ENCODE results near the gene FHIT.

Gene FHIT

DNA sequence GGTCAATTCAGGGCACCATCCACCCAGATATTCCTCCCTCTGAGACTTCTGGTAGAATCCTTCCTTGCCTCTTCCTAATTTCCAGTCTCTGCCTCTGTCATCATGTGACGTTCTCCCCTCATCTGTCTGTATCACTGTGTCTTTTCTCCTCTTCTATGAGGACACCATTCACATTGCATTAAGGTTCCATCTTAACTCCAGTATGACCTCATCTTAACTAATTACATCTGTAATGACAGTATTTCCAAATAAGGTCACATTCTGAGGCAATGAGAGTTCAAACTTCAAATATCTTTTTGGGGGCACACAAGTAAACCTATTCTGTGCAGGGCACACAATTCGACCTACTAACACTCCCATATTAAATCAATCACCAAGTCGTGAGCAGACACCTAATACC, 169.7 kb downstream of the FHIT start:
- Histone ChIP-seq H3K36me3 (ENCODE audit: control insufficient read depth, insufficient read depth, low read length) (no peaks in the 10 kb centered on the region), H3K27ac (no peak overlapping the region), H3K27me3 (ENCODE audit: control insufficient read depth, insufficient read depth, low read length) (no peaks in the 10 kb centered on the region), H3K4me1 (no peaks in the 10 kb centered on the region), H2AFZ (no peak overlapping the region), H3K79me2 (no peaks in the 10 kb centered on the region), H3K4me2 (ENCODE audit: low read length) (no peak overlapping the region), H3K4me3 (ENCODE audit: low read depth, low read length) (no peak overlapping the region), H3K9me3 (ENCODE audit: control insufficient read depth, low read length) (no peaks in the 10 kb centered on the region), H3K9ac (no peak overlapping the region)
- no peak for TF ChIP-seq CTCF (IDR thresholded peaks at IDR 0.05)

- Histone ChIP-seq H3K36me3 (ENCODE audit: control insufficient read depth, insufficient read depth, low read length) (no peaks in the 10 kb centered on the region), H3K27me3 (ENCODE audit: control insufficient read depth, insufficient read depth, low read length) (no peaks in the 10 kb centered on the region), H3K9ac (no peak overlapping the region), H3K79me2 (no peaks in the 10 kb centered on the region), H3K27ac (no peak overlapping the region), H3K4me1 (no peaks in the 10 kb centered on the region), H2AFZ (no peak overlapping the region), H3K9me3 (ENCODE audit: control insufficient read depth, low read length) (no peaks in the 10 kb centered on the region), H3K4me3 (ENCODE audit: low read depth, low read length) (no peak overlapping the region), H3K4me2 (ENCODE audit: low read length) (no peak overlapping the region)
- TF ChIP-seq CTCF (IDR thresholded peaks at IDR 0.05), result no peak
These were observed 170.4 kb downstream of the FHIT start for GRCh38 chr3:61080737-61081445.

GRCh38 chr3:61078048-61078752, 173.1 kb downstream of the FHIT start:
- no peaks in the 10 kb centered on the region for H3K9me3 ChIP-seq (ENCODE audit: control insufficient read depth, low read length)
- no peak overlapping the region for H2AFZ ChIP-seq
- no peak overlapping the region for H3K9ac ChIP-seq
- H3K36me3 ChIP-seq (ENCODE audit: control insufficient read depth, insufficient read depth, low read length), result no peaks in the 10 kb centered on the region
- no peak overlapping the region for H3K27ac ChIP-seq
- H3K27me3 ChIP-seq (ENCODE audit: control insufficient read depth, insufficient read depth, low read length), result no peaks in the 10 kb centered on the region
- H3K4me1 ChIP-seq, result no peaks in the 10 kb centered on the region
- TF ChIP-seq CTCF (IDR thresholded peaks at IDR 0.05), result no peak
- no peaks in the 10 kb centered on the region for H3K79me2 ChIP-seq
- H3K4me3 ChIP-seq (ENCODE audit: low read depth, low read length), result no peak overlapping the region
- H3K4me2 ChIP-seq (ENCODE audit: low read length), result no peak overlapping the region

DNA sequence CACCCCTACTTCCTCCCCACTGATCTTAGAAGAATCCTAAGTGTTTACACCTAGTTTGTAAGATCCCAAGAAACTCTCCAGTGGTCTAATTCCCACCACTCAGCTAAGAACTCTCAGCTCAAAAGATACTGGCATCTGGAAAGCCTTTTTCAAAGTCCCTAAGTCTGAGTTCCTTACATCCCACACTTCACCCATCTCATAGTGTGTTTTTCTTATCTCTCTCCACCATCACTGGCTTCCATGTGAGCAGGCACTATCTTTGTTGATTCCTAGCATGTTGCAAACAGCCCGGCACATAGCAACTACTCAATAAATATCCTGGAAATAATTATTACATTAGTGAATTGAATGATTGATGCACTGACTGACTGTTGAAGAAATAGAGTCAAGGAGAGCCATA, 173.7 kb downstream of the FHIT start:
- Histone ChIP-seq H3K4me2 (ENCODE audit: low read length) (no peak overlapping the region), H3K9me3 (ENCODE audit: control insufficient read depth, low read length) (no peaks in the 10 kb centered on the region), H3K27me3 (ENCODE audit: control insufficient read depth, insufficient read depth, low read length) (no peaks in the 10 kb centered on the region), H3K79me2 (no peaks in the 10 kb centered on the region), H3K4me1 (no peaks in the 10 kb centered on the region), H2AFZ (no peak overlapping the region), H3K4me3 (ENCODE audit: low read depth, low read length) (no peak overlapping the region), H3K27ac (no peak overlapping the region), H3K9ac (no peak overlapping the region), H3K36me3 (ENCODE audit: control insufficient read depth, insufficient read depth, low read length) (no peaks in the 10 kb centered on the region)
- no peak for TF ChIP-seq CTCF (IDR thresholded peaks at IDR 0.05)
